ENCODE measurements around the gene MFRP.

The MFRP gene

DNA sequence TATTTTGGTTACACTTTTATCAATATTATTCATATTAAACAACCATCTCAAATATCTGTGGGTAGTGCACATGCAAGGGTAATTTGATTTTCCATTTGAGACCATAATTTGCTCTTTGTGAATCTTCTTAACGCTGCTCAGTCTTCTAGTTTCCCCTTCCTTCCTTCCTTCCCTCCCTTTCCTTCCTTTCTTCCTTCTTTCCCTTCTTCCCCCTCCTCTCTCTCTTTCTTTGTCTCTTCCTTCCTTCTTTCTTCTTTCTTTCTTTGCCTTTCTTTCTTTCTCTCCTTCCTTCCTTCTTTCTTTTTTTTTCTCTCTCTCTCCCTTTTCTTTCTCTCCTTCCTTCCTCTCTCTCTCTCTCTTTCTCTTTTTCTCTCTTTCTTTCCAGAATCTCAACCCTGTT is 16.3 kb downstream of the MFRP start:
- no peaks in the 10 kb centered on the region for H3K36me3 ChIP-seq (ENCODE audit: low read length)
- H3K9ac ChIP-seq (ENCODE audit: low read length) = no peak overlapping the region
- H3K4me2 ChIP-seq (ENCODE audit: low read depth, low read length, poor library complexity, severe bottlenecking) = no peak overlapping the region
- TF ChIP-seq, protein P1, sequence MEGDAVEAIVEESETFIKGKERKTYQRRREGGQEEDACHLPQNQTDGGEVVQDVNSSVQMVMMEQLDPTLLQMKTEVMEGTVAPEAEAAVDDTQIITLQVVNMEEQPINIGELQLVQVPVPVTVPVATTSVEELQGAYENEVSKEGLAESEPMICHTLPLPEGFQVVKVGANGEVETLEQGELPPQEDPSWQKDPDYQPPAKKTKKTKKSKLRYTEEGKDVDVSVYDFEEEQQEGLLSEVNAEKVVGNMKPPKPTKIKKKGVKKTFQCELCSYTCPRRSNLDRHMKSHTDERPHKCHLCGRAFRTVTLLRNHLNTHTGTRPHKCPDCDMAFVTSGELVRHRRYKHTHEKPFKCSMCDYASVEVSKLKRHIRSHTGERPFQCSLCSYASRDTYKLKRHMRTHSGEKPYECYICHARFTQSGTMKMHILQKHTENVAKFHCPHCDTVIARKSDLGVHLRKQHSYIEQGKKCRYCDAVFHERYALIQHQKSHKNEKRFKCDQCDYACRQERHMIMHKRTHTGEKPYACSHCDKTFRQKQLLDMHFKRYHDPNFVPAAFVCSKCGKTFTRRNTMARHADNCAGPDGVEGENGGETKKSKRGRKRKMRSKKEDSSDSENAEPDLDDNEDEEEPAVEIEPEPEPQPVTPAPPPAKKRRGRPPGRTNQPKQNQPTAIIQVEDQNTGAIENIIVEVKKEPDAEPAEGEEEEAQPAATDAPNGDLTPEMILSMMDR (IDR thresholded peaks at IDR 0.05; ENCODE audit: insufficient read depth, low read length, poor library complexity, severe bottlenecking) = no peak
- TF ChIP-seq EZH2phosphoT487 (conservative IDR thresholded peaks at IDR 0.05; ENCODE audit: low read length) = no peak
- no peak overlapping the region for H2AFZ ChIP-seq (ENCODE audit: low read depth, low read length, severe bottlenecking)
- peaks cover 4% of the 10 kb centered on the region; the same call in 1 of the 2 replicates for H3F3A ChIP-seq (ENCODE audit: insufficient read depth)
- H3K4me3 ChIP-seq (ENCODE audit: insufficient read depth, low read length, poor library complexity, severe bottlenecking) = no peak overlapping the region
- H3K79me2 ChIP-seq (ENCODE audit: insufficient read depth, low read length) = peaks cover 6% of the 10 kb centered on the region; the same call in 1 of the 2 replicates
- H3K9me2 ChIP-seq (replicated peaks; ENCODE audit: insufficient read depth, low read length) = no peaks in the 10 kb centered on the region
- H4K20me1 ChIP-seq (ENCODE audit: low read depth, low read length) = no peaks in the 10 kb centered on the region
- H3K27me3 ChIP-seq (ENCODE audit: low read length) = no peaks in the 10 kb centered on the region
- no peaks in the 10 kb centered on the region for H3K9me3 ChIP-seq (ENCODE audit: insufficient read depth, low read length)
- no peak overlapping the region for H3K27ac ChIP-seq (ENCODE audit: low read depth, low read length)

DNA sequence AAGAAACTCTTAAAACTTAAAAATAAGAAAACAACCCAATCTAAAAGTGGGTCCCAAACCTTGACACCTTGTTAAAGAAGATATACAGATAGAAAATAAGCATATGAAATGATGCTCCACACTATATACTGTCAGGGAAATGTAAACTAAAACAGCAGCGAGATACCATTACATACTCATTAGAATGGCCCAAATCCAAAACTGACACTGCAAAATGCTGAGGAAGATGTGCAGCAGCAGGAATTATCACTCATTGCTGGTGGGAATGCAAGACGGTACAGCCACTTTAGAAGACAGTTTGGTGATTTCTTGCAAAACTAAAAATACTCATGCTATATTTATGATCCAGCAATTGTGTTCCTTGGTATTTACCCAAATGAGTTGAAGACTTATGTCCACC is 17.2 kb downstream of the MFRP start:
- no peaks in the 10 kb centered on the region for H3K9me3 ChIP-seq (ENCODE audit: insufficient read depth, low read length)
- H3K27ac ChIP-seq (ENCODE audit: low read depth, low read length) = no peak overlapping the region
- H3K4me2 ChIP-seq (ENCODE audit: low read depth, low read length, poor library complexity, severe bottlenecking) = no peak overlapping the region
- no peak for TF ChIP-seq EZH2phosphoT487 (conservative IDR thresholded peaks at IDR 0.05; ENCODE audit: low read length)
- TF ChIP-seq, protein P1 (IDR thresholded peaks at IDR 0.05; ENCODE audit: insufficient read depth, low read length, poor library complexity, severe bottlenecking) = no peak
- no peaks in the 10 kb centered on the region for H3K9me2 ChIP-seq (replicated peaks; ENCODE audit: insufficient read depth, low read length)
- H3K27me3 ChIP-seq (ENCODE audit: low read length) = no peaks in the 10 kb centered on the region
- no peaks in the 10 kb centered on the region for H4K20me1 ChIP-seq (ENCODE audit: low read depth, low read length)
- H3K4me3 ChIP-seq (ENCODE audit: insufficient read depth, low read length, poor library complexity, severe bottlenecking) = no peak overlapping the region
- peaks cover 4% of the 10 kb centered on the region; the same call in 1 of the 2 replicates for H3F3A ChIP-seq (ENCODE audit: insufficient read depth)
- H3K36me3 ChIP-seq (ENCODE audit: low read length) = no peaks in the 10 kb centered on the region
- H2AFZ ChIP-seq (ENCODE audit: low read depth, low read length, severe bottlenecking) = no peak overlapping the region
- no peak overlapping the region for H3K9ac ChIP-seq (ENCODE audit: low read length)
- H3K79me2 ChIP-seq (ENCODE audit: insufficient read depth, low read length) = no peaks in the 10 kb centered on the region

DNA sequence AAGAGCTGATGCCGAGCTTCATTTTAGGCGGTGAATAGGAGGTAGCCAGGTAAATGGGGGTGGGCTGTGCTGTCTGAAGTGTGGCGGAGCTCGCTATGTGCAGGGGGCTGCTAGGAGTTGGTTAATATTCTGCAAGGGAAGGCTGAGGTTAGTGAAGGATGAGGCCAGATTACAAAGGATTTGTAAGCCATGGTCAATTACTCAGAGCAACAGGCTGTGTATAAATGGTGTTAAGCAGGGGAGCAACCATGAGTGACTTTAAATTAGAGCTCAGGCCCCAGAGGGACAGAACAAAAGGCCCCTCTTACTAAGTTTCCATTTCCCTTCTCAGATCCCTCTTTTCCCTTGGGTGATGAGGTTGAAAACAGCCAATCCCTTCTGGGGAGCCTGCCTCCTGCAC is 22.3 kb downstream of the MFRP start:
- Histone ChIP-seq H3K4me2 (ENCODE audit: low read depth, low read length, poor library complexity, severe bottlenecking) (no peak overlapping the region), H3F3A (ENCODE audit: insufficient read depth) (peaks cover 6% of the 10 kb centered on the region; the same call in 1 of the 2 replicates), H3K36me3 (ENCODE audit: low read length) (no peaks in the 10 kb centered on the region), H3K9me2 (replicated peaks; ENCODE audit: insufficient read depth, low read length) (no peaks in the 10 kb centered on the region), H3K27ac (ENCODE audit: low read depth, low read length) (no peak overlapping the region), H3K79me2 (ENCODE audit: insufficient read depth, low read length) (no peaks in the 10 kb centered on the region), H3K9me3 (ENCODE audit: insufficient read depth, low read length) (no peaks in the 10 kb centered on the region), H3K4me3 (ENCODE audit: insufficient read depth, low read length, poor library complexity, severe bottlenecking) (no peak overlapping the region), H3K27me3 (ENCODE audit: low read length) (no peaks in the 10 kb centered on the region), H4K20me1 (ENCODE audit: low read depth, low read length) (no peaks in the 10 kb centered on the region), H2AFZ (ENCODE audit: low read depth, low read length, severe bottlenecking) (no peak overlapping the region), H3K9ac (ENCODE audit: low read length) (no peak overlapping the region)
- TF ChIP-seq EZH2phosphoT487 (conservative IDR thresholded peaks at IDR 0.05; ENCODE audit: low read length) = no peak
- TF ChIP-seq, protein P1 (IDR thresholded peaks at IDR 0.05; ENCODE audit: insufficient read depth, low read length, poor library complexity, severe bottlenecking) = no peak
